Keratinocyte (primary cell): ENCODE data around the gene TMEM247. TPM values are rescaled to one million over a fixed set of nuclear protein-coding genes. Genes with fewer than 3 reads are reported as not detected.

Experiments used
- DNase-seq: peaks from one replicate; pipeline ENCODE4 v3.0.0-alpha.2; 2011; ENCODE audit warnings: low read depth, missing footprints, low spot score
- FAIRE-seq: peaks from 2 replicates; lab custom pipeline; 2011; peaks lifted over from hg19 to GRCh38; lab: Jason Lieb, UNC
- H2AFZ ChIP-seq: 2 replicates; pipeline ENCODE4 v1.6.0; 2012; ENCODE audit warnings: low read length, control low read depth, inconsistent platforms; ENCODE audit not compliant: control insufficient read depth
- H3K27ac ChIP-seq: 2 replicates; pipeline ENCODE4 v1.5.1; 2011; ENCODE audit warnings: low read length; ENCODE audit not compliant: control insufficient read depth, insufficient read depth
- H3K27me3 ChIP-seq: 3 replicates; pipeline ENCODE4 v1.6.0; 2011; ENCODE audit warnings: low read length; ENCODE audit not compliant: control insufficient read depth, insufficient read depth; ENCODE audit errors: extremely low read depth
- H3K36me3 ChIP-seq, 2 experiments: 2 replicates in 1 of 2; 3 replicates in 1 of 2; pipeline ENCODE4 v1.5.1; 2011; ENCODE audit warnings: low read length in 2 of 2, mild to moderate bottlenecking in 1 of 2; ENCODE audit not compliant: control insufficient read depth in 2 of 2, insufficient read depth in 2 of 2; ENCODE audit errors: extremely low read depth in 1 of 2
- H3K4me1 ChIP-seq: 3 replicates; pipeline ENCODE4 v1.5.1; 2011; ENCODE audit warnings: low read length; ENCODE audit not compliant: control insufficient read depth, insufficient read depth; ENCODE audit errors: extremely low read depth
- H3K4me2 ChIP-seq: 3 replicates; pipeline ENCODE4 v1.6.0; 2011; ENCODE audit warnings: low read depth, low read length; ENCODE audit not compliant: control insufficient read depth, insufficient read depth; ENCODE audit errors: extremely low read depth
- H3K4me3 ChIP-seq, 3 experiments: fragments of 200-600 bp in 1 of 3; sonication (generic) in 1 of 3; 2 replicates in 2 of 3; 3 replicates in 1 of 3; pipeline ENCODE4 v1.5.1; 2011 to 2016; ENCODE audit warnings: low read length in 3 of 3, mild to moderate bottlenecking in 3 of 3, control low read depth in 2 of 3, inconsistent platforms in 1 of 3, low read depth in 1 of 3, mixed read lengths in 1 of 3, mixed run types in 1 of 3, moderate library complexity in 1 of 3; ENCODE audit not compliant: control insufficient read depth in 2 of 3, insufficient read depth in 2 of 3; ENCODE audit errors: extremely low read depth in 1 of 3
- H3K79me2 ChIP-seq: 2 replicates; pipeline ENCODE4 v1.6.0; 2012; ENCODE audit warnings: low read length; ENCODE audit not compliant: control insufficient read depth, insufficient read depth
- H3K9ac ChIP-seq: 3 replicates; pipeline ENCODE4 v1.6.0; 2011; ENCODE audit warnings: low read length; ENCODE audit not compliant: control insufficient read depth, insufficient read depth; ENCODE audit errors: extremely low read depth
- H3K9me1 ChIP-seq: 3 replicates; pipeline ENCODE4 v1.6.0; 2011; ENCODE audit warnings: low read length; ENCODE audit not compliant: control insufficient read depth, insufficient read depth; ENCODE audit errors: extremely low read depth
- H3K9me3 ChIP-seq: 2 replicates; pipeline ENCODE4 v1.5.1; 2012; ENCODE audit warnings: low read depth, low read length; ENCODE audit not compliant: control insufficient read depth
- H4K20me1 ChIP-seq: 3 replicates; pipeline ENCODE4 v1.6.0; 2011; ENCODE audit warnings: low read length; ENCODE audit not compliant: control insufficient read depth, insufficient read depth; ENCODE audit errors: extremely low read depth
- EZH2 ChIP-seq: IDR thresholded peaks from one replicate; pipeline ENCODE4 v1.6.1; 2012; ENCODE audit warnings: inconsistent platforms, mild to moderate bottlenecking, low read length, moderate library complexity
- dilution Hi-C: fragments of 300-500 bp; cut with MboI; formaldehyde crosslinking; loops from one replicate; pipeline ENCODE4 v1.7.0; 2020; ENCODE audit warnings: low sequenced_read_pairs; ENCODE audit not compliant: extremely low pct_ligation_motif_present
- polyA plus RNA-seq, 5 experiments: library from polyadenylated mRNA; depleted of rRNA in 3 of 5; stranded (reverse) in 3 of 5; stranded (forward) in 1 of 5; unstranded in 1 of 5; fragments of >200 nt; gene quantifications; 1 replicate in 1 of 5; 2 replicates in 3 of 5; 3 replicates in 1 of 5; pipeline versions ENCODE4 v1.2.1 to v1.2.3, GENCODE V29; 2011 to 2012; ENCODE audit warnings: missing spikeins in 2 of 5, low read depth in 1 of 5, low replicate concordance in 1 of 5
- TF ChIP-seq, protein P1 (sequence below), 3 experiments: IDR thresholded peaks in 1 of 3; conservative IDR thresholded peaks in 1 of 3; optimal IDR thresholded peaks in 1 of 3; 2 replicates in 2 of 3; 3 replicates in 1 of 3; pipeline versions ENCODE3 to v1.5.1; 2011; ENCODE audit warnings: low read length in 3 of 3, mild to moderate bottlenecking in 3 of 3, moderate library complexity in 2 of 3, control low read depth in 1 of 3, inconsistent platforms in 1 of 3; ENCODE audit not compliant: insufficient read depth in 2 of 3; ENCODE audit errors: extremely low read depth in 1 of 3

The TMEM247 gene
- polyA plus RNA-seq, 1 donor (not counting 4 experiments of a cell fraction or from before 2014, with no cell fraction given): not detected

DNA sequence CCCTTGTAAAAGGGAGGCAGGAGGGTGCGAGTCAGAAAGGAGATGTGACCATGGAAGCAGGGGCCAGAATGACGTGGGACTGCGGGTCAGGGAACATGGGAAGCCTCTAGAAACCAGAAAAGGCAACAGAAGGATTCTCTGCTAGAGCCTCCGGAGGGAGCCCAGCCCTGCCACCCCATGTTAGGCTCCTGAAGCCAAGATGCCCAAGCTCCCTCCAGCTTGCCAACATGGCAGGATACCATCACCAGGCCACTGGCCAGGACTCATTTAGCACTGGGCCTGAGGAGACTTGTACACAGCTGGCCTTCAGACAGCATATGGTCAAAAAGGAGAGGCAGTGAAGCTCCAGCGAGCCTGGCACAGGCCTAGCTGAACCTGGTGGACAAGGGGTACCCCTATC lies 5.6 kb downstream of the TMEM247 start:
- Histone ChIP-seq H3K36me3 (no peaks in the 10 kb centered on the region), H3K4me3 (no peak overlapping the region), H3K9ac (no peak overlapping the region), H3K27me3 (peaks cover 28% of the 10 kb centered on the region), H3K9me1 (no peaks in the 10 kb centered on the region), H3K4me1 (peaks cover 4% of the 10 kb centered on the region), H2AFZ (no peak overlapping the region), H3K9me3 (no peaks in the 10 kb centered on the region), H3K27ac (no peak overlapping the region), H3K79me2 (no peaks in the 10 kb centered on the region), H3K4me2 (no peak overlapping the region), H4K20me1 (no peaks in the 10 kb centered on the region)
- no peak for TF ChIP-seq EZH2
- DNase-seq (no peak), FAIRE-seq (no peak)
- dilution Hi-C loops: no loop called here

DNA sequence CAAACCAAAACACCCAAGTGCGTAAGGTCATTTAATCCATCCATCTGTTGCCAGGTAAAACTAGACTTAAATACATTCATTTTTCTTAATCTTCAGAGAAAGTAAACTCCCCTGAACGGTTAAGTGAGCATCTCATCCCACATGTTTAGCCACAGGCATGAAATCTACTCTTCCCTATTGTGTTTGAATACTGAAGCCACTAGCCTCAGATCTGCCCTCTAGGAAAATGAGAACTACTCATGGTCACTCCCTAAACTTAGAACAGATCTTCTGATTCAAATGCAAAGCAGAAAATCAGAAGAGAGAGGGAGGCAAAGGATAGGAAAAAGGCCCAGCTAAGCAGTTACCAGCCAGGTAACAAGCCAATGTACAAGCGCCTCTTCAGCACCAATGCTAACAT lies 7.1 kb downstream of the TMEM247 start:
- TF ChIP-seq EZH2: no peak
- TF ChIP-seq, protein P1, sequence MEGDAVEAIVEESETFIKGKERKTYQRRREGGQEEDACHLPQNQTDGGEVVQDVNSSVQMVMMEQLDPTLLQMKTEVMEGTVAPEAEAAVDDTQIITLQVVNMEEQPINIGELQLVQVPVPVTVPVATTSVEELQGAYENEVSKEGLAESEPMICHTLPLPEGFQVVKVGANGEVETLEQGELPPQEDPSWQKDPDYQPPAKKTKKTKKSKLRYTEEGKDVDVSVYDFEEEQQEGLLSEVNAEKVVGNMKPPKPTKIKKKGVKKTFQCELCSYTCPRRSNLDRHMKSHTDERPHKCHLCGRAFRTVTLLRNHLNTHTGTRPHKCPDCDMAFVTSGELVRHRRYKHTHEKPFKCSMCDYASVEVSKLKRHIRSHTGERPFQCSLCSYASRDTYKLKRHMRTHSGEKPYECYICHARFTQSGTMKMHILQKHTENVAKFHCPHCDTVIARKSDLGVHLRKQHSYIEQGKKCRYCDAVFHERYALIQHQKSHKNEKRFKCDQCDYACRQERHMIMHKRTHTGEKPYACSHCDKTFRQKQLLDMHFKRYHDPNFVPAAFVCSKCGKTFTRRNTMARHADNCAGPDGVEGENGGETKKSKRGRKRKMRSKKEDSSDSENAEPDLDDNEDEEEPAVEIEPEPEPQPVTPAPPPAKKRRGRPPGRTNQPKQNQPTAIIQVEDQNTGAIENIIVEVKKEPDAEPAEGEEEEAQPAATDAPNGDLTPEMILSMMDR (optimal IDR thresholded peaks at IDR 0.05 in 1 of 3, IDR thresholded peaks at IDR 0.05 in 1 of 3, conservative IDR thresholded peaks at IDR 0.05 in 1 of 3; ENCODE audit: extremely low read depth in 1 of 3, insufficient read depth in 2 of 3, low read length in 3 of 3): no peak
- no peak for FAIRE-seq

DNA sequence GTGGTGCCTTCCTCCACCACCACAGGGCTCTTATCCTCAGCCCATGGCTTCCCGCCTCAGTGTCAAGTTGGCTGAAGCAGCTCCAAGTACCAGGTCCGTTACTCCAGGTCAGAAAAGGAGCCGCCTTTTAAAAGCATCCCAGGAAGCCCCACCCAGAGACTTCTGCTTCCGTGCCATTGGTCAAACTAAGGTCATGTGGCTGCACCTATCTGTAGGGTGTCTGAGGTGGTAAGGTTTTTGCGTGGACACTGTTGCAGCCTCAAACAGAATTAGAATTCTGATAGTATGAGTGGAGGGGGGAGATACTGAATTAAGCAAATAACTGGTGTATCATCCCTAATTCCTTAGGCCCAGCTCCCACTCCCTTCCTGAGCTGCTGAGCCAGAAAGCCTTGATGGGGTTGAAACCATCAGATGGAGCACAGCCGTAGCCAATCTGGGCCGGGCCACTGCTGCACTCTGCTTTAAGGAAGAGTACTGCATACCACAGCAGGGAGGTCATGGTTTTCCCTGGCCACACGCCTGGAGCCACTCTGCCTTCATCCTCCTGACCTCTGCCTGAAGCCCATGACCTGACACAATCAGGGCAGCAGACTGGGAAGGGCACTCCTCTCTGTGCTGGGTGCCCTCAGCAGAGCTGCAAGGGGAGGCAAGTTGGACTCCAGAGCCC lies 8.4 kb downstream of the TMEM247 start:
- Histone ChIP-seq H3K4me1 (no peaks in the 10 kb centered on the region), H2AFZ (no peak overlapping the region), H3K9ac (no peak overlapping the region), H3K9me3 (no peaks in the 10 kb centered on the region), H3K4me3 (no peak overlapping the region), H3K4me2 (no peak overlapping the region), H3K9me1 (no peaks in the 10 kb centered on the region), H4K20me1 (no peaks in the 10 kb centered on the region), H3K36me3 (no peaks in the 10 kb centered on the region), H3K79me2 (no peaks in the 10 kb centered on the region), H3K27ac (no peak overlapping the region), H3K27me3 (peaks cover 22% of the 10 kb centered on the region)
- TF ChIP-seq EZH2: no peak
- TF ChIP-seq, protein P1 (optimal IDR thresholded peaks at IDR 0.05 in 1 of 3, IDR thresholded peaks at IDR 0.05 in 1 of 3, conservative IDR thresholded peaks at IDR 0.05 in 1 of 3; ENCODE audit: extremely low read depth in 1 of 3, insufficient read depth in 2 of 3, low read length in 3 of 3): no peak
- dilution Hi-C loops: no loop called here
- no peak for DNase-seq
- no peak for FAIRE-seq

More for the DNA sequence above, 7.1 kb downstream of the TMEM247 start:
- Histone ChIP-seq H3K9ac (no peak overlapping the region), H3K9me1 (no peaks in the 10 kb centered on the region), H4K20me1 (no peaks in the 10 kb centered on the region), H3K27ac (no peak overlapping the region), H3K79me2 (no peaks in the 10 kb centered on the region), H3K4me1 (peaks cover 2% of the 10 kb centered on the region), H3K27me3 (peaks cover 22% of the 10 kb centered on the region), H3K4me2 (no peak overlapping the region), H3K36me3 (no peaks in the 10 kb centered on the region), H3K4me3 (no peak overlapping the region), H3K9me3 (no peaks in the 10 kb centered on the region), H2AFZ (no peak overlapping the region)
- dilution Hi-C loops: no loop called here
- DNase-seq: no peak
